SH-SY5Y (cell line): ENCODE measurements around the gene SMARCC1.

Experiments
- GATA2 ChIP-seq: IDR thresholded peaks from 2 replicates; pipeline ENCODE4 v1.6.1; 2011; ENCODE audit warnings: mild to moderate bottlenecking, low read depth, low read length
- GATA3 ChIP-seq: IDR thresholded peaks from 2 replicates; pipeline ENCODE4 v1.6.1; 2011; ENCODE audit warnings: low read depth, mild to moderate bottlenecking, low read length, moderate library complexity

- TF ChIP-seq GATA2, result no peak
- no peak for TF ChIP-seq GATA3
Measured at GRCh38 chr3:47612178-47612577, 169.5 kb downstream of the SMARCC1 start.
